ENCODE data around the gene EDIL3. TPM values are rescaled to one million over a fixed set of nuclear protein-coding genes. Genes with fewer than 3 reads are reported as not detected.
A peak's percentile ranks its signal among the peaks of the same experiment; 100 is the strongest.

EDIL3 gene
- total RNA-seq = 10 to 100 TPM in 7 of 9 donors, 1 to 10 TPM in 2; 4.6 to 59.7 (median 16.9) TPM
- 1 to 10 TPM; 5.5 to 8.8 (median 8.7) TPM for polyA plus RNA-seq
- long read RNA-seq, donor 1 = 0 reads
- long read RNA-seq, donor 2 = 0 reads
- long read RNA-seq, donor 3 = 0 reads
- long read RNA-seq, donor 4, partial matches to known transcripts = 0 of 2 reads
- long read RNA-seq, donor 4, other reads (novel, unspliced or antisense) = 2 of 2 reads
- long read RNA-seq, donor 5, full-length matches to known transcripts = 9 of 17 reads
- long read RNA-seq, donor 5, partial matches to known transcripts = 3 of 17 reads
- long read RNA-seq, donor 5, other reads (novel, unspliced or antisense) = 5 of 17 reads
- long read RNA-seq, donor 6, full-length matches to known transcripts = 2 of 14 reads
- long read RNA-seq, donor 6, partial matches to known transcripts = 3 of 14 reads
- long read RNA-seq, donor 6, other reads (novel, unspliced or antisense) = 9 of 14 reads
- long read RNA-seq, donor 7 = 0 reads
- long read RNA-seq, donor 8 = 0 reads
- long read RNA-seq, donor 9 = 0 reads
- long read RNA-seq, donor 10, full-length matches to known transcripts = 1 of 1 reads
- long read RNA-seq, donor 10, partial matches to known transcripts = 0 of 1 reads
- long read RNA-seq, donor 10, other reads (novel, unspliced or antisense) = 0 of 1 reads

- Histone ChIP-seq H3K4me3 (peak within 1 kb of the TSS in 3 of 4 donors; percentile 6 to 59 (median 41)), H3K36me3 (replicated peaks in 1 of 2) (no peaks in the 10 kb centered on the region), H3K27ac (peak within 1 kb of the TSS in 3 of 5 donors; percentile 41 to 54 (median 51)), H3K4me1 (replicated peaks in 1 of 2) (no peaks in the 10 kb centered on the region), H3K27me3 (peaks cover 16% of the 10 kb centered on the region), H3K9me3 (replicated peaks in 1 of 3) (no peaks in the 10 kb centered on the region)
- TF ChIP-seq CTCF (IDR thresholded peaks at IDR 0.05) = no peak
- TF ChIP-seq POLR2A (IDR thresholded peaks at IDR 0.05) = peak in 1 of 2 donors; percentile 31
- 1 to 5% (median 2%) methylated on average over 16 to 54 of the region's 54 CpGs for WGBS, 4 donors
- intact Hi-C loops (cut with DNase I) = loop anchor here in 1 of 2 donors (10.0 kb wide), 1 partner anchor 100 kb away; no protein-coding TSS in a partner anchor
- DNase-seq = peak in 6 of 7 donors; percentile 34 to 60 (median 50)
These were observed at the start of gene EDIL3 for GRCh38 chr5:84384604-84385575. Gene EDIL3, minus strand, starts transcription at chr5:84384880. Its CDS starts 506 bp downstream, at chr5:84384374.

GRCh38 chr5:84433461-84433860, 48.8 kb upstream of the EDIL3 start:
- TF ChIP-seq CTCF (IDR thresholded peaks at IDR 0.05) = no peak
- TF ChIP-seq POLR2A (IDR thresholded peaks at IDR 0.05) = no peak
- Histone ChIP-seq H3K27ac (no peak overlapping the region), H3K4me1 (replicated peaks in 1 of 2) (no peaks in the 10 kb centered on the region), H3K9me3 (replicated peaks in 1 of 3) (no peaks in the 10 kb centered on the region), H3K27me3 (no peaks in the 10 kb centered on the region), H3K36me3 (replicated peaks in 1 of 2) (no peaks in the 10 kb centered on the region), H3K4me3 (no peak overlapping the region)
- 63 to 78% (median 70%) methylated on average over 1 of the region's 1 CpG for WGBS, 4 donors
- intact Hi-C loops (cut with DNase I) = no loop called here
- no peak for DNase-seq

GRCh38 chr5:84430863-84431663, 46.4 kb upstream of the EDIL3 start:
- Histone ChIP-seq H3K36me3 (replicated peaks in 1 of 2) (no peaks in the 10 kb centered on the region), H3K9me3 (replicated peaks in 1 of 3) (no peaks in the 10 kb centered on the region), H3K27me3 (no peaks in the 10 kb centered on the region), H3K4me1 (replicated peaks in 1 of 2) (no peaks in the 10 kb centered on the region), H3K4me3 (no peak overlapping the region), H3K27ac (no peak overlapping the region)
- DNase-seq = peak in 2 of 7 donors; percentile 2 to 41
- intact Hi-C loops (cut with DNase I) = no loop called here
- no peak for TF ChIP-seq CTCF (IDR thresholded peaks at IDR 0.05)
- TF ChIP-seq POLR2A (IDR thresholded peaks at IDR 0.05) = no peak
- 84 to 100% (median 86%) methylated on average over 1 to 3 of the region's 3 CpGs for WGBS, 4 donors
